Stimulated activated CD4-positive, alpha-beta T cell treated with anti-CD3 and anti-CD28 coated beads, Interleukin-1b, Interleukin-23, amount 100 ng/mL, for 24 hours (primary cell): ENCODE data around the gene LENG9.
"Not testable (repeated sequence)": the region's sequence is repeated elsewhere in the genome, so short reads cannot be mapped to it uniquely, and the experiment has no call there.

Experiments used
- DNase-seq, 4 experiments: peaks; one replicate each; pipeline ENCODE4 v3.0.0-alpha.2; 2020; ENCODE audit warnings: low read depth in 4 of 4, low spot score in 1 of 4

LENG9 gene

DNA sequence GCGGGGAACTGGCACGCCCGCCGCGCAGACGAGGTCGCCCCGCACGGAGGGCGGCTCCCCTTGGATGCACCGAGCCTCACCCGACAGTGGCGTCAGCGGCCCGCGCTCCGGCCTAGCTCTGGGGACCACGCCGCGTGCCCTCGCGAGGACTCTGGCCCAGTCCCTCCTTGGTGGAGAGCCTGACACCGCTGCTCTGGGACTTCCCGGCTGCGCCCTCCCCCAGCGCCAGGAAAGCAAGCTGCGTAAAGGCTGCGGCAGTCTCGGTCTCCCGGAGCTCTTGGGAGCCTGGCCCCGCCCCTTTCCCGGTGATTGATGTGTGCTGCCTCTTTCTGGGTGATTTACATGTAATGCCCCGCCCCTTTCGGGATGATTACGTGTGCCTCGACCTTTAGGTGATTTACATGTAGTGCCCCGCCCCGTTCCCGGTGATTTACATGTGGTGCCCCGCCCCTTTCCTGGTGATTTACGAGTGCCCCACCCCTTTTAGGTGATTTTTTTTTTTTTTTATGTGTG is at the start of gene LENG9:
Gene LENG9 (minus strand): TSS at position 248 of the 513 bp plus-strand sequence. CDS start 252 bp downstream, outside the sequence.
- peak; percentile 91 to 98 (median 94) for DNase-seq

DNA sequence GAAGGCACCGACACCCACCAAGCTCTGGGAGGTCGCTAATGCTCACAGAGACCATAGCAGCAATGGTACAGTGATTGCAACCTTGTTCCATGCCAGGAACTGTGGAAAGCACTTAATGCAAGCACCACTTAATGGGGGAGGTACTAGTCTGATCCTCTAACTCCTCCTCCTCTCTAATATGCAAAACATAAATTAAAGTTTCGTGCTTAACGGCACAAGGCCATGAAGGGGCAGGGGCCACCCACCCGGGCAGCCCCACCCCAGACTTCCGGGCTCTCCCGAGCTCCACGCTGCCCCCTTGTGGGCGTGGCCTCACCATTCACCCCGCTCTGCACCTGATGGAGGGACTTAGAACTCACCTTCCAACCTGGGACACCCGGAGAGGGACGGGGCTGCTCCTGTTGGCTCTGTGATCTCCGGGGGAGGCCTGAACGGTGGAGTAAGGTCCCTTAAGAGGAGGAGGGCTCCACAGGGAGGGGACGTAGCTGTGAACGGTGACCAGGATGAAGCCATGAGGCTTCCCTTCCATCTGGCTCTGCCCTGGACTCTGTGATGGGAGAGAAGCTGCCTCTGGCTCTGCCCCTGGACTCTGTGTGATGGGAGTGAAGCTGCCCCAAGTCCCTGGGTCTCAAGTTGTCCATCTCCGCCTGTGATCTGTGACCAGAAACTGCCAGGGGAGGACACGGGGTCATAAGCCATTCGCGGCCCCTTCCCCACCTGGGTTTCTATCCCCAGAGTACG is 45.8 kb upstream of the LENG9 start:
- DNase-seq = not testable (repeated sequence)

DNA sequence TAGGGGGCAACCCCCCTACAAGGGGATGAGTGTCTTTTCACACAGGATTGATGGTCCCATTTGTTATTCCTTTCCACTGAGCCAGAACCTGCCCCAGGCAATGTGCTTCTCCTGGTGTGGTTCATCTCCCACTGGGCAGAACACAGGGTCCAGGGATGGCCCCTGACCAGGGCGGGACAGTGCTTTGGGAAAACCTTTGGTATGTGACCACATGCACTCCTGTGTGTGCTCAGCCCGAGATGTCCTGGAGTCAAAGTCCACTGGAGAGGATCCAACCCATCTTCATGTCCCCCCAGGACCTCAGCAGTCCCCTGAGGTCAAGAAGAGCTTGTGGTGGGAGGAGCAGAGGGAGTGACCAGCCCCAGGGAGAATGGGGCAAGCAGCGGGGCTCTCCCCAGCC is 44.9 kb upstream of the LENG9 start:
- not testable (repeated sequence) for DNase-seq

DNA sequence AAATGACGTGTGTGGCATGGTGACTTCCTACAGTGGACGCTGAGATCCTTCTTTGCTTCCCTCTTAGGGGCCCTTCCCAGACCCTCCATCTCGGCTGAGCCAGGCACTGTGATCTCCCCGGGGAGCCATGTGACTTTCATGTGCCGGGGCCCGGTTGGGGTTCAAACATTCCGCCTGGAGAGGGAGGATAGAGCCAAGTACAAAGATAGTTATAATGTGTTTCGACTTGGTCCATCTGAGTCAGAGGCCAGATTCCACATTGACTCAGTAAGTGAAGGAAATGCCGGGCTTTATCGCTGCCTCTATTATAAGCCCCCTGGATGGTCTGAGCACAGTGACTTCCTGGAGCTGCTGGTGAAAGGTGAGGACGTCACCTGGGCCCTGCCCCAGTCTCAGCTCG is 44.2 kb upstream of the LENG9 start:
- no peak for DNase-seq

DNA sequence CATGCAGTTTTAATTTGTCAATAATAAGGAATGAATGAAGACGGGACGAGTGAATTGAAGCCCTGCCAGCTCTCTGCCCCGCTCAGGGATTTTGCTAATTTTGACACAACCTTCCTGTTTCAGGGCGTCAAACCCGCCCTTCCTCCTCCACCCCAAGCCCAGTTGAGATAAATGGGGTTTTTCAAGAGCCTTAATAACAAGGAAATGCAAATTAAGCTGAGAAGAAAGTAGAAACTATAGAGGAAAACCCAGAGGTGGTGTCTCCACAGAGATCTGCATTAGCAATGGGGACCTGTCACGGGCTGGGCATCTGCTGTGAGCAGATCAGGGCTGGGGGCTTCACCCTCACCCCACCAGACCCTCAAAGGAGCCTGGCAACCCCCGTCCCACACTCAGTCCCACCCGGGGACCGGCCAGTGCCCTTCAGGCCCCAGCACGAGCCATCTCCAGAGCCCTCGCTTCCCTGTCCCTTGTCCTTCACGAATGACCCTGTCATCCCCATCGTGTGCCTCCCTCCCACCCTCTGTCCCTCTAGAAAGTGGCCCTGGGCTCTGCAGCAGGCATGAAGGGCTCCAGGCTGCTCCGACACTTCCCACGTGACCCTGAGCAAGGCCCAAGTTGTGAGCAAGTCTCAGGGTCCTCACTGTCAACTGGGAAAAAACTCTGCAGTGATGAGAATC is 43.6 kb upstream of the LENG9 start:
- not testable (repeated sequence) for DNase-seq

DNA sequence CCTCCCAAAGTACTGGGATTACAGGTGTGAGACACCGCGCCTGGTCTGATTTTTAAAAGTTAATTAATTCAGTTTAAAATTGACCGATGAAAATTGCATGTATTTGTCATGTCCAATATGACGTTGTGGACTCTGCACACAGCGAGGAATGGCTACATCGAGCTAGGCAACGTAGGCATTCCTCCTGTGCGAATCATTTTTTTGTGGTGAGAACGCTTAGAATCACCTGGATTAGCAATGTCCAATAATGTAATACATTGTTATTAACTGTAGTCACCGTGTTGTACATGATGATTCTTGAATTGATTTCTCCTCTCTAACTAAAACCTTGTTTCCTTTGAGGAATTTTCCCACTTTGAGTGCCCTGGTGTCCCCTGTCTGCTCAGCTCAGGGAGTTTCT is 42.5 kb upstream of the LENG9 start:
- no peak for DNase-seq

DNA sequence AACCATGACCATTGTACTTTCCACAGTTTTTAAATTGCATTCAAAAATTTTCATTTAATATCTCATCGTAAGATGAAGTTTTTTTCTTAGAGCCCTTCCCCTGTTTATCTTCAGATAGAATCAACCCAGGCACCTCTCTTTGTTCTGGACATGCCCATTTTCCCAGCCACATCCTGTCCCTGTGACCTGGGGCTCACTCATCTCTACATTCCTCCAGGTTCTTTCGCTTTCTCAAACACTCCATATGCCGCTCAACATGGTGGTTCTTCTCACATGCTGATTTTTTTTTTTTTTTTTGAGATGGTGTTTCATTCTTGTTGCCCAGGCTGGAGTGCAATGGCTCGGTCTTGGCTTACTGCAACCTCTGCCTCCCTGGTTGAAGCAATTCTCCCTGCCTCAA is 42.0 kb upstream of the LENG9 start:
- DNase-seq = not testable (repeated sequence)

DNA sequence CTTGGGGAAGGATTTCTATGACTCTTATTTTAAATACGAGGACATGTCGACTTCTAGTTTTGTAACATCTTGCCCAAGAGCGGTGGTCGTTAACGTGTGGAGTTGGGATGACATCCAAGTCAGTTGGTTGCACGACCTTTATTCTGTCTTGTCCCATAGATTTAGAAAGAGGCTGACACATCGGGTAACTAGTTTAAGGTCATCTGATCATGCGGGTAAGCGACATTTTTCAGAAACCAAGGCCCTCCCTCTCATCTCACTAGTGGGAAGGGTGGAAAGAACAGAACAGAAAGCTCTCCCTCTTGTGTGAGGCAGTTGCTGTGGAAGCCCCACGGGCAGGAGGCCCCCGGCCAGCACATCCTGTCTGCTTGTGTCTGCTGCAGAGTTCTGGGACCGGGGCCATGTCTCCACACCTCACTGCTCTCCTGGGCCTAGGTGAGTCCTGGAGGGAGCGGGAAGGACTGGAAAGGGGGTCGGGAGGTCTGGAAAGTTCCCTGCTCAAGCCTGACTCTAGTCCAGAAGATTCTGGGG is 39.0 kb upstream of the LENG9 start, which contains the start of gene LAIR2:
Gene LAIR2 (plus strand): TSS at position 314 of the 531 bp plus-strand sequence. CDS start 88 bp downstream, at position 402.
- DNase-seq = no peak

DNA sequence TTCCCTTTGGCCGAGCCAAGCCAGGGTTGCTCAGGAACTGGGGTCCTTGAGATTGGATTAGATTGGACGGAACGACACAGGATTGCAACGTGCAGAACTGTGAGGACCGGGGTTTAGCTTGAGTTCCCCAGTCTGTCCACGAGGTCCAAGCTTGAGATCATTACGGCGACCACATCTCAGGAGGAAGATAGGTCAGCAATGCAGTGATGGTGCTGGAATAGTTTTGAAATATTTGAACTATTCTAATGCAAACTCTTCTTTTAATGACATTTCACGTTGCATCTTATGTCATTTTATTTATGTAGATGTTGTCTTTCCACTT is 34.8 kb upstream of the LENG9 start:
- not testable (repeated sequence) for DNase-seq

DNA sequence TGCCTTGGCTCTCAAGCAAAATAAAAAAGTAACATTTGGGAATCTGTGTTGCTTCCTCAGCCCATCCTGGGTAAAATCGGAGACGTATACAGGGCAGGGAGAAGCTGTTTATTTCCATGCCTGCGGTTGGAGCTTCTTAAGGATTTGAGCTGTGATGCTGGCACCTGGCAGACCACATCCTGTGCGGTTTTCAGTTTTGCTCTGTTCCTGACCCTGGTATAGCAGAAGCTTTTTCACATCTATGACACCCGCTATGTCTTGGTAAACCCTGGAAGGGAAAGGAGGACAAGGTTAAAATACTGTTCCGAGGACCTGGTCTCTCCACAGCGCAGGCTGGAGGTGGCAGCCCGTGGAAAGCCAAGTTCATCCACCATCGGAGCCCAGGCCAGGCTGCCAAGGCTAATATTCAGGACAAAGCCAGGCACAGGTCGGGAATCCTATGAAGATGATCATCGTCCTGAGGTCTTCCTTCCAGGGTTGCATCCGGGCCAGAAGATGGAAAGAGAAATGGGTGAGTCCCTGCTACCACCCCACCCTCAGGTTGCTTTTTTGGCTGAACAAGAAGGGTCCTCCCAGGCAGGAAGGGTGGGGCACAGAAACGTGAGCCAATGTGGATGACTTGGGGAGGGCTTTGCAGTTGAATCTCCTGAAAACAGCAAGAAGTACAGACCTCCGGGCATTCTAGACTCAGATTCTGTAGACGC is 34.3 kb upstream of the LENG9 start:
- not testable (repeated sequence) for DNase-seq

DNA sequence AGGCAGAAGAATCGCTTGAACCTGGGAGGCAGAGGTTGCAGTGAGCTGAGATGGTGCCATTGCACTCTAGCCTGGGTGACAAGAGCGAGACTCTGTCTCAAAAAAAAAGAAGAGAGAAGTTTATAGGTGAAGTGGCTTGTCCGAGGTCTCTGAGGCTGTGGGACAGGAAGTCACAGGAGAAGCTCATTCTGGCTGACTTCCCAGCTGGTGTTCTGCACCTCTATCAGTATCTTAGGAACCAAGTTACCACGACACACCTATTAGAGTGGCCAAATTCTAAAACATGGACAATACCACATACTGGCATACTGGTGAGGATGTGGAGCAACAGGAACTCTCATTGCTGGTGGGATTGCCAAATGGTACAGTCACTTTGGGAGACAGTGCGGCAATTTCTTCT is 31.7 kb upstream of the LENG9 start:
- DNase-seq = not testable (repeated sequence)

DNA sequence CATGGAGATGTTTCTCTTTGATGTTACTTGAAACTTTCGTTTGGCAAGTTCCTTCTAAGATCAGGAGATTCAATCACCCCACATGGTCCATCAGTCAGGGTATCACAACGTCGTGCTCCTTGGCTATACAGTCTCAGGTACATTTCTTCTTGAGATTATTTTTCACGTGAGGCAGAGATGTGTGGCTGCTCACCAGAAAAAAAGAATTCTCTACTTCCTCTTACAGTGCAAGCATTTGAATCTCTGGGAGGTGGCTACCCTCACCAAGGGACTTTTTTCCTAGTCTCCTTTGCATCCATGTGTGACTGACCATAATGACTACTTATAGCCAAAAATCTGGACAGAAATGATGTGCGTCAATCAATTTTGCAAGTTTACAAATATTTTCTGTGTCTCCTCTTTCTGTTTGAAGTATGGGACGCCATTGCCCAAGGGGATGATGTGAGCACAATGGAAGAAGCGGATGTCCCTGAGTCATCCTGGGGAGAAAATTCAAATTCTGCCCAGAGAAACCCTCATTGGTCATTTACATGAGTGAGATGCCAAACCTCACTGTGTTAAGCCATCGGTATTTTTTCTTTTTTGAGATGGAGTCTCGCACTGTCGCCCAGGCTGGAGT is 30.5 kb upstream of the LENG9 start:
- DNase-seq = no peak

DNA sequence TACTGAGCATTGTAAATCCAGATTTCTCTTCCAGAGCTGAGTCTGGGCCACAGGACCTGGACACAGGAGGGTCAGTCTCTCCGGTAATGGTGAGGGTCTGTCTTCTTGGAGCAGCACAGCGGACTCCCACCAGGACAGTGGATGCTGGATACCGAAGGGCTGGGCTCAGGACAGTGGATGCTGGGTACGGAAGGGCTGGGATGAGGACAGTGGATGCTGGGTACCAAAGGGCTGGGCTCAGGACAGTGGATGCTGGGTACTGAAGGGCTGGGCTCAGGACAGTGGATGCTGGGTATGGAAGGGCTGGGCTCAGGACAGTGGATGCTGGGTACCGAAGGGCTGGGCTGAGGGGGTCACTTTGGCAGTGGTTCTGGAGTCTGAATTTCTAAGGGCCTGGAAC is 29.5 kb upstream of the LENG9 start:
- DNase-seq = not testable (repeated sequence)

DNA sequence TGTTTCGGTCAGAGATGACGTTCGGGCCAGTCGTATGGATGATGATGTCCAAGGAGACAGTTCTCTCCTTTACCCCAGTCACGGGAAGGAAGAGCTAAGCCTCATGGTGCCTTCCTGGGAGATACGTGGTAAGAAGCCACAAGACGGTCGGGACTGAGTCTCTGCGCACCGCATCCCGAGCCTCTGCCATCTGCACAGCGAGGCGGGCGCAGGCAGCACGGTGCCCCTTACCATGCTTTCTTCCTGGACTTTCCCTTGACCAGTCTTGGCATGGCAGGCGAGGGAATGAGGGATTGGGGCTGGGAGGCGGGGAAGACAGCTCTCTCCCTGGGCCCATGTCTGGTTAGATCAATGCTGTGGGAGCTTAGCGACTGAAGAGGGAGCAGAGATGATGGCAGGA is 29.0 kb upstream of the LENG9 start:
- DNase-seq = no peak

DNA sequence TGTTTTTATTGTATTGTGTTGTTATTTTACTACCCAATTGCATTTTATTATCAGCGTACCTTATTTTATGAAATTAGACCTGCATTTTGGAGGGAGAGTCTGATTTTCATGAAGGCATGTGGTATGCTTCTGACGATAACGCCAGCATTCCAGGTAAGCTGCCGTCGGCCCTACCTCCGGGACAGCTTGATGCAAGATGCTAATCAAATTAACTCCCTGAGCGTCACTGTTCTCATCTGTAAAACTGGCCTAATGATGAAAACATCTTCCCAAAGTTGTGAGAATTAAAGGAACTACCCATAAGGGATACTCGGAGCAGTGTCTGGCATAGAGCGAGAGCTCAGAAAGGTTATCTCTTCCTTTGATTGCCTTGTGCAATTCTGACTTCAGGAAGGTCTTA is 26.2 kb upstream of the LENG9 start:
- DNase-seq = no peak

DNA sequence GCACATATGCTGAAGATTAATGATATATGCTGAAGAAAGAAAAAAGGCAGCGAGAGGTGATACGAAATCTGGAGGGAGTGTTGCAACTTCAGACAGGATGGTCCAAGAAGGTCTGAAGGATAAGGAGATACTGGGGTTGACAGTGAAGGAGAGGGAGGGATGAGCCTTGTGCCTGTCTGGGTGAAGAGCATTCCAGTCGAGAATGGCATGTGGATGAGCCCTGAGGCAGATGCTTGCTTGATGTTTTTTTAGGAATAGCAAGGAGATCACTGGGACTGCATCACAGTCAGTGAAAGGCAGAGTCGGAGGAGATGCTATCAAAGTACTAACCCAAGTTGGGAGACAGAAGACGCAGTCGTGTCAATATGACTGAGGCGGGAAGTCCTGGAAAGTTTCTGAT is 25.8 kb upstream of the LENG9 start:
- no peak for DNase-seq

DNA sequence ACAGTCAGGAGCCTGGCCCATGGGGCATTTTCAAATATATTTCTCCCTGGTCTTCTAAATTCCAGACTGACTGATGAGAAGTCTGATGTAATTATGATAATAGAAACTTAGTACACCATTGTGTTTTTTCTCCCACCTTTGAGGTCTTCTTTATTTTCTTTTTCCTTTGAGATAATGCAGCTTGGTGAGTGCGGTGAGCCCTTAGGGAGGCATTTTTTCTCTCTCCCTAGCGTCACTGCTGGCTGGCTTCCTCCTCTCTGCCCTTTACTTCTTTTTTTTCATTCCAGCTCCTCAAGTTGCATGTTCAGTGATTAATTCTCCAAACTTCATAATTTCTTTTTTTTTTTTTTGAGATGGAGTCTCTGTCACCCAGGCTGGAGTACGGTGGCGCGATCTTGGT is 22.3 kb upstream of the LENG9 start:
- DNase-seq = no peak

DNA sequence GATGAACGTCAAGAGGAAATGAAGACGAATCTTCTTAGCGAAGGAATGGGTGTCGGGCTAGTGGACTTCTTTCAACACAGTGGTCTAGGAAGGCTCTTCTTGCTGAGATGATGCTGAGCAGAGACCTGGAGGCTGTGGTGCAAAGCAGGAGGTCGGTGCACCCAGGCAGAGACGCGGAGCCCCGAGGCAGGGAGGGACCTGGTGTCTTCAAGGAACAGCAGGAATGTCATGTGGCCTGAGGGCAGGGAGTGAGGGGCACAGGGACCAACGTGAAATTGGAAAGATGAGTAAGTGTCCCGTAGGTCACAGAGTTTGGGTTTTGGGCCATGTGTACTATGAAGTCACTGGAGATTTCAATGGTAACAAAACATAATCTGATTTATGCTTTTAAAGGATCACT is 20.9 kb upstream of the LENG9 start:
- no peak for DNase-seq

DNA sequence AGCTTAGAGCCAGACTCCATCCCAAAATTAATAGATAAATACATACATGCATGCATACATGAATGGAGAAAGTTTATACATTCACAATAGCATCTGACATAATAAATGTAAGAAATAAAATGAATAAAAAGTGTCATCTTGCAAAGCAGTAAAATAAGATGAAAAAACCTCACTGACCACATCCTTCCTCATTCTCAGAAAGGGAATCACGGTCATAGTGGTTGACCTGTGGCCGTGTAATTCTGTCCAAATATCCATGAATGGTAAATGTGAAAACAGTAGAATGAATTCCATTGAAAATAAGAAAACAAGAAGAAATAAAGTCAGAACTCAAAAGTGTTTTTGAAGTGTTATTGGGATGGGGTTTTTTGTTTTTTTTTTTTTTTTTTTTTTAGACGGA is 19.3 kb upstream of the LENG9 start:
- no peak for DNase-seq

DNA sequence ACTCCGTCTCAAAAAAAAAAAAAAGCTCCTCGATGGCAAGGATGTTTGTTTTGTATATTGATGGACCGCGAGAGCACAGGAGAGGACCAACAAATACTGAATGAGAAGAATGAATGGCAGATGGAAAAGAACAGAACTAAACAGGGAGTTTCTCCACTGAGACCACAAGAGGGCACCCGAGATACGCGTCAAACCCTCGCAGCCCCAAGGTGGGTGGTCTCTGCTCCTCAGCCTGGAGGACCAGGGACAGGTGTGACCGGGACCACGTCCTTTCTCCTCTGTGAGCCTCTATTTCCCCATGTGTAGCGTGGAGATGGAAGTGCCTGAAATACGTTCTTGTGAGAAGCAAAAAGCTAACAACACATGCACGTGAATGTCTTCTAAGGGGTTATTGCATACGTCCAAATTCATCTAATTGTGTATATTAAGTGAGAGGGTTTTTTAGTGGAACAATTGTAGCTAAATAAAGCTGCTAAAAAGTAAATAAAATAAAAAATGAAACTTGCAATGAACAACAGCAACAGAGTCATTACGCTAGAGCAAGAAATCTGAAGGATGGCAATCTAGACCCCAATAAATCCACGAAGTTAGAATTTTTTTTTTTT is 17.9 kb upstream of the LENG9 start:
- peak in 2 of 4 experiments; percentile 24 to 26 for DNase-seq

DNA sequence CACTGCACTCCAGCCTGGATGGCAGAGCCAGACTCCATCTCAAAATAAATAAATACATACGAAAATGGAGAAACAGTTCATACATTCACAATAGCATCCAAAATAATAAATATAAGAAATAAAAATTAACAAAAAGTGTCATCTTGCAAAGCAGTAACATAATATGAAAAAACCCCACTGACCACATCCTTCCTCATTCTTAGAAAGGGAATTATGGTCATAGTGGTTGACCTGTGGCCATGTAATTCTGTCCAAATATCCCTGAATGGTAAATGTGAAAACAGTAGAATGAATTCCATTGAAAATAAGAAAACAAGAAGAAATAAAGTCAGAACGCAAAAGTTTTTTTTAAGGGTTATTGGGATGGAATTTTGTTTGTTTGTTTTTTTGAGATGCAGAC is 16.5 kb upstream of the LENG9 start:
- DNase-seq = no peak
